Activated T-cell treated with anti-CD3 and anti-CD28 coated beads, Interleukin-2, amount 50 U/mL, for 48 hours (primary cell): Measurements from ENCODE around the gene DOP1B.
"Not testable (repeated sequence)": the region's sequence is repeated elsewhere in the genome, so short reads cannot be mapped to it uniquely, and the experiment has no call there.

Source experiments
- DNase-seq, 2 experiments: peaks; one replicate each; pipeline ENCODE4 v3.0.0-alpha.2; 2020

DOP1B gene

GRCh38 chr21:36156815-36157670, at the start of gene DOP1B:
DOP1B (plus strand) TSS chr21:36156824; CDS start chr21:36164734, 7,910 bp downstream.
- DNase-seq, result no peak

DNA sequence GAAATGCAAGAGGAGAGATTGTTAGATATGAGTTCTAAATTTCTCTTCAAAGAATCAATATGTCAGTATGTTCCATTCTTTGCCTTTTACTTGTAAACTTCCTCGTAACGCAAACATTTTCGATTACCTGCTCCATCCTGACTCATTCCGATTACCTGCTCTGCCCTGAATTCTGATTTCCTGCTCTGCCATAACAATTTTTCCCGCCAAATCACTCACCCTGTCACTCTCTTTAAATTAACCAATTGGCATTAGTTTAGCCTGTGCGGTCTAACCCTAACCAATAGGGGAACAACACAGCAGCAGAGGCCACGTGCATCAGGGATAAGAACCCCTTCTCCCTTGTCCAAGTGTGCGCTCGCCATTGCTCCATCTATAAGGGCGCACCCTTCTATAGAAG, 46.8 kb upstream of the DOP1B start:
- no peak for DNase-seq

DNA sequence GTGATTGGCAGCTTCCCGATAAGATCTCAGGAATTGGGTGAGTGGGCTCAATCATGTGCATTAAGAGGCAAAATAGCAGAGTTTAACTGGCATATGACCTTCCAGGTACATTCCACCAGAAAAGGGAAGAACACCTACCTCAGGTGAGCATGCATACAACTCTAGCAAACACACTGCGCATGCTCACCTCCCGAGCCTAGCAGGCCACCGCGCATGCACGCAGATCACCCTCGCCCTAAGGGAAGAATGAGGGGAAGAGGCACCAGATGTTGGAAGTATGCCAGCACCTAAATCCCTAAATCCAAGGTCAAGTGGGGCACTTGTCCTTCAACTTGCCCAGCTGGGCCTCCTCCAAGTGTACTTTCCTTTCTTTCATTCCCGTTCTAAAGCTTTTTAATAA, 45.4 kb upstream of the DOP1B start:
- no peak for DNase-seq

GRCh38 chr21:36113647-36114428, 42.8 kb upstream of the DOP1B start:
- peak in 1 of 2 experiments; percentile 29 for DNase-seq

GRCh38 chr21:36115138-36115730, 41.4 kb upstream of the DOP1B start:
- DNase-seq, result no peak

DNA sequence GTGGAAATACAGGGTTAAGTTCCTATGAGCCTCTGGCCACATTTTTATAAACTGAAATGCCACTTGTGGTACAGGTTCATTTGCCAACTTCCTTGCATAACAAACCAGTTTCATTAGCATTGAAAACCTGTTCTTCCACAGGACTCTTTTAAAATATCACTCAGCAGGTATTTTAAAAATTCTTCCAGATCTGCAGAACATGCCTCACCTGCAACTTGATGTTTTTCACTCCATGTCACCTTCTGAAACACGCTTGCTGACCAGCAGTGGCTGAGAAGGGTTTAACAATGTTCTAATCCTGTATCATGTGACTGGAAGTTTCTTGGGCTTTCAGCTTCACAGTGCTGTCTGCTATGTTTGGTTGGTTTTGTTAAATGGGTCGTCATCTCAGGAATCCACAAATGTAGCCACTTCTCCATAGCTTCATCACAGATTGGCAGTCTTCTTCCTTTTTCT, 39.3 kb upstream of the DOP1B start:
- no peak for DNase-seq

DNA sequence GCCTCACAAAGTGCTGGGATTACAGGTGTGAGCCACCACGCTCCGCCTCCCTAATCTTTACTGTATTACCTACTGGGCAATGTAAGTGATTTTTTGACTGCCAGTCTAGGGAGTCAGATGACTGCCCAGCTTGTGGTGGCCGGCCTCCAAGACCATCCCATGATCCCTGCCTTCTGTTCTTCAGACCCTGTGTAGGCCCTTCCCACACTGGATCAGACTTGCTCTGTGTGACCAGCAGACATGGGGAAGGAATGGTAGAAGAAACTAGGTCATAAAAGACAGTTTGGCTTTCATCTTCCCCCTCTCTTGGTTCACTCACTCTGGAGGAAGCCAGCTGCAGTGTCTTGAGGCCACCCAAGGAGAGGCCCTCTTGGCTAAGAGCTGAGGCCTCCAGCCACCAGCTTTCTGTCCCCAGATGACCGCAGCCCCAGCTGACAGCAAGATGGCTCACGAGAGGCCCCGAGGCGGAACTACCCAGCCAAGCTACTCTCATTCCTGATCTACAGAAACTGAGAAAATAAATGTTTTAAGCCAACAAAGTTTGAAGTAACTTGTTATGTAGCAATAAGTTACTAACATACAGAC, 36.2 kb upstream of the DOP1B start:
- DNase-seq, result no peak

DNA sequence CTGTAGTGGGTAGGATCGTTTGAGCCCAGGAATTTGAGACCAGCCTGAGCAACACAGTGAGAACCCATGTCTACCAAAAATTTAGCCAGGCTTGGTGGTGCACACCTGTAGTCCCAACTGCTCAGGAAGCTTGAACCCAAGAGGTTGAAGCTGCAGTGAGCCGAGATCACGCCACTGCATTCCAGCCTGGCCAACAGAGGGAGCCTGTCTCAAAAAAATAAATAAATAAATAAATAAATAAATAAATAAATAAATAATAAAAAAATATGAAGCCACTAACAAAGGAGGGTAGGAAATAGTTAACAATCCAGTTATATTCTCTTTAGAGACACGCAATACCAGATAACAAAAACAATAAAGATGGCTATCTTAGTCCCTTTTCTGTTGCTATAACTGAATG, 33.6 kb upstream of the DOP1B start:
- no peak for DNase-seq

GRCh38 chr21:36124395-36124794, 32.2 kb upstream of the DOP1B start:
- no peak for DNase-seq

GRCh38 chr21:36125512-36126207, 31.0 kb upstream of the DOP1B start:
- peak; percentile 64 to 67 for DNase-seq

DNA sequence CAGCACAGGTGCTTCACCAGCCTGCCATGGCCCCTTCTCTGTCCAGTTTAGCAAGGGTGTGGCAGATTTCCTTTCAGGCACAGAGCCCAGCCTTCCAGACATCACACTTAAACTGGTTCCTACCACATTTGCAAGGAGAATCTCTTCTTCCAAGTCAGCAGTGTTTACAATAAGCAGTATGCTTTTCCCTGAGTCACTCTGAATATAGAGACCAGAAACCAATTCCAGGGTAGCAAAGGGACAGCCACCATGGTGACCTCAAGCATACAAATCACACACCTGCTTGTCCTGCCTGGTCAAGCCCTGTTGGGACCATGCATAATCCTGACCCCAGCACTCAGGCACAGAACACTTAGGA, 30.4 kb upstream of the DOP1B start:
- no peak for DNase-seq

DNA sequence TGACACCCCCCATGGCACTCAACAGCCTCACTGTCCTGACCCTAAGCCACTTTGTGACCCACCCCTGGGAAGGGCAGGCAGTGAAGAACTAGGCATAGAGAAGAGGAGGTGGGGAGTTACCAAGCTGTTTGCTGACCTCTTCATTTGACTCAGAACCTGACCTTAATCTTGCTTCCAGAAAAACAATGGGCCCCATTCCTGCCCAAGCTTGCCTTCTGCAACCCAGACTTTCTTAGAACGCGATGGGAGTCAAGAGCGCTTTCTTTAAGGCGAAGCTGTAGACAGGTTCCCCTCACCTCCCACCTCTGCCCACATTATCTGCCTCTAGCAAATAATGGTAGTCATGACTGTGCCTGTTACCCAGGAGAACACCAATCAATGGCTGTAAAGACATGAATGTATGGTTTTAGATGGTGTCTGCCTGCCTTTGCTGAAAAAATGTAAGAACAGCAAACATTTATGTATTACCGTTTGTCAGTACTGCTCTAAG, 30.0 kb upstream of the DOP1B start:
- DNase-seq, result no peak

DNA sequence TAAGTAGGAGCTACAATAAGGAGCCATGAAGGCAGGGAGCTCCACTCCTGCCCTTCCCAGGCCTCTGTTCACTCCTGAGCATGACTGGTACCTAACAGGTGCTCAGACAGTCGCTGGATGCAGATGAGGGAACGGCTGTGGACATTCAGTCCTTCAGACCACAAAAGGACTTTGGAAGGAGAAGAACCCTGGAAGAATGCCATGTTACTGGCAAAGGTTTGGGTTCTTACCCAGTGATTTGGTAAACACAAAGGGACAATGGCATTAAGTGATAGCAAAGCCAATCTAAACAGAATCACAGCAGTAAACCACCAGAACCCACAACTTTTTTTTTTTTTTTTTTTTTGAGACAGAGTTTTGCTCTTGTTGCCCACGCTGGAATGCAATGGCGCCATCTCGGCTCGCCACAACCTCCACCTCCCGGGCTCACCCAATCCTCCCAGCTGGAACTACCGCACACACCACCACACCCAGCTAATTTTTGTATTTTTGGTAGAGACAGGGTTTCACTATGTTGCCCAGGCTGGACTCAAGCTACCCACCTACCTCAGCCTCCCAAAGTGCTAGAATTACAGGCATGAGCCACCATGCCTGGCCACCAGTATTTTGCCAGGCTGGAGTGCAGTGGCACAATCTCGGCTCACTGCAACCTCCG, 29.2 kb upstream of the DOP1B start:
- no peak for DNase-seq

DNA sequence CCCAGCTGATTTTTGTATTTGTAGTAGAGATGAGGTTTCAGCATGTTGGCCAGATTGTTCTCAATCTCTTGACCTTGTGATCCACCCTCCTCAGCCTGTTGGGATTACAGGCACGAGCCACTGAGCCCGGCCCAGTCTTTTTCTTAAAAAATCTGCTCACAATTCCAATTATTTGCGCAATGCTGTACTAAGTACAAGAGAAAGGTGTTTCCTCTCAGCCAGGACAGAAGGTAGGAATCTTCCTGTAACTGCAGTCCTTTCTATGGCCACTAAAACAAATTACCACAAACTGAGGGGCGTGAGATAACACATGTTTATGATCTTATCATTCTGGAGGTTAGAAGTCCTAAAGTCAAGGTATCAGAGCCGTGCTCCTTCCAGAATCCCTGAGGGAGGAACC, 28.6 kb upstream of the DOP1B start:
- no peak for DNase-seq

DNA sequence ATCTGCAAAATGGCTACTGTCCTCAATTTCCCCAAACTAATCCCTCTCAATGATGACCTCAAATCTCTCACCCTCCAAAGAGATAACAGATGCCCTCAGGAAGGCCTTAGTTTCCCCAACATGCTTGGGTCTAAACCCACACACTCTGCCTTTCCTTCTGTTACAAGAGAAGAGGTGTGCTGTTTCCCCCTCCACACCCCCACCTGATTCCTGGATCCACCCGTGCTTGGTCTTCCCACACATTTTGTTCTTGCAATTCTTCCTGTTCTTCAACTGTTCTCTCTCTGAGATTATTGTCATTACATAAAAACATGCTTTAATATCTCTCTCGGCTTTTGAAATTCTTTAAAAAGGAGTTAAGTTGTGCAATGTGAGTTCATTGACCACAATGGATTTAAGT, 27.4 kb upstream of the DOP1B start:
- DNase-seq, result no peak

DNA sequence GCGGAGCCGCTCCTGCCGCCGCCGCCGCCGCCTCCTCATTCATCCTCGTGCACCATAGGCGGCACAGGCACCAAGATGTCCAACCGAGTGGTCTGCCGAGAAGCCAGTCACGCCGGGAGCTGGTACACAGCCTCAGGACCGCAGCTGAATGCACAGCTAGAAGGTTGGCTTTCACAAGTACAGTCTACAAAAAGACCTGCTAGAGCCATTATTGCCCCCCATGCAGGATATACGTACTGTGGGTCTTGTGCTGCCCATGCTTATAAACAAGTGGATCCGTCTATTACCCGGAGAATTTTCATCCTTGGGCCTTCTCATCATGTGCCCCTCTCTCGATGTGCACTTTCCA, 26.2 kb upstream of the DOP1B start:
- DNase-seq, result peak in 1 of 2 experiments; percentile 32

- not testable (repeated sequence) for DNase-seq
Observed at GRCh38 chr21:36130839-36131238, 25.8 kb upstream of the DOP1B start.

DNA sequence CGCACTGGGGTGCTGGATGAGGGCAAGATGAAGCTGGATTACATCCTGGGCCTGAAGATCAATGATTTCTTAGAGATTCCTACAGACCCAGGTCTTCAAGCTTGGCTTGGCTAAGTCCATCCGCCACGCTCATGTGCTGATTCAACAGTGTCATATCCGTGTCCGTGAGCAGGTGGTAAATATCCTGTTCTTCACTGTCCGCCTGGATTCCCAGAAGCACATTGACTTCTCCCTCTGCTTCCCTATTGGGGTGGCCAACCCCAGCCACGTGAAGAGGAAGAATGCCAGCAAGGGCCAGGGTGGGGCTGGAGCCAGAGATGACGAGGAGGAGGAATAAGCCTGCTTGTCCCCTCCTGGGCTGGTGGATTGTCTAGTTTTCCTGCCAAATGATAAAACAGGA, 23.9 kb upstream of the DOP1B start:
- DNase-seq, result no peak

- peak; percentile 77 to 79 for DNase-seq
Observed at GRCh38 chr21:36134803-36135390, 21.7 kb upstream of the DOP1B start, which contains the start of gene CBR3. CBR3 (plus strand) TSS chr21:36135079; CDS start chr21:36135193, 114 bp downstream.

GRCh38 chr21:36135391-36136102, 21.1 kb upstream of the DOP1B start:
- peak; percentile 72 to 78 for DNase-seq

DNA sequence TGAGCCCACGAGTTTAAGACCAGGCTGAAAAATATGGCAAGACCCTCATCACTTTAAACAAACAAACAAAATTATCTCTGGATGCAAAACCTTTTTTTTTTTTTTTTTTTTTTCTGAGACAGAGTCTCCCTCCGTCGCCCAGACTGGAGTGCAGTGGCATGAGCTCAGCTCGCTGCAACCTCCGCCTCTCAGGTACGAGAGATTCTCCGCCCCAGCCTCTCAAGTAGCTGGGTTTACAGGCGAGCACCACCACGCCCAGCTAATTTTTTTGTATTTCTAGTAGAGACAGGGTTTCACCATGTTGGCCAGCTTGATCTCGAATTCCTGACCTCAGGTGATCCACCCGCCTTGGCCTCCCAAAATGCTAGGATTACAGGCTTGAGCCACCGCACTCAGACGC, 16.8 kb upstream of the DOP1B start:
- DNase-seq, result not testable (repeated sequence)
